PC-9 (cell line): Measurements from ENCODE around the gene MPZL2. TPM values are rescaled to one million over a fixed set of nuclear protein-coding genes. Genes with fewer than 3 reads are reported as not detected.
A peak's percentile ranks its signal among the peaks of the same experiment; 100 is the strongest.

ENCODE experiments used
- BruUV-seq: library from RNA; stranded (reverse); fragments of 400-500 nt; replicated peaks from 2 replicates; lab custom pipeline; 2021; lab: Mats Ljungman, UMichigan
- CTCF ChIA-PET: fragments of 300-600 bp; sonication (Branson Sonifier 250); formaldehyde crosslinking; loops from one replicate; lab custom pipeline; 2022; ENCODE audit warnings: antibody characterized with exemption; lab: Charles Lee
- POLR2A ChIA-PET: fragments of 300-600 bp; sonication (Branson Sonifier 250); formaldehyde crosslinking; loops from one replicate; lab custom pipeline; 2022; ENCODE audit warnings: antibody characterized with exemption; ENCODE audit not compliant: unreplicated experiment; lab: Charles Lee
- DNase-seq, 2 experiments: peaks; one replicate each; pipeline versions ENCODE4 v3.0.0 to v3.0.0-alpha.2; 2015 to 2022; ENCODE audit warnings: mixed read lengths in 1 of 2
- H2AFZ ChIP-seq: fragments of 200-600 bp; sonication (generic); 2 replicates; pipeline ENCODE4 v1.8.1; 2017; ENCODE audit warnings: antibody characterized with exemption
- H3F3A ChIP-seq: fragments of 200-600 bp; sonication (generic); 2 replicates; pipeline ENCODE4 v1.8.1; 2017; ENCODE audit warnings: antibody characterized with exemption, mild to moderate bottlenecking, low read depth; ENCODE audit not compliant: insufficient read depth
- H3K27ac ChIP-seq: fragments of 200-600 bp; sonication (generic); 2 replicates; pipeline ENCODE4 v1.6.1; 2016; ENCODE audit warnings: mixed run types
- H3K27me3 ChIP-seq: fragments of 200-600 bp; sonication (generic); 2 replicates; pipeline ENCODE4 v1.6.1; 2016; ENCODE audit warnings: low read depth, mixed run types; ENCODE audit not compliant: insufficient read depth
- H3K36me3 ChIP-seq: fragments of 200-600 bp; sonication (generic); 2 replicates; pipeline ENCODE4 v1.6.1; 2016; ENCODE audit warnings: low read depth, mixed run types
- H3K4me1 ChIP-seq: fragments of 200-600 bp; sonication (generic); replicated peaks from 2 replicates; pipeline ENCODE4 v1.6.1; 2016; ENCODE audit warnings: mixed run types; ENCODE audit not compliant: insufficient read depth
- H3K4me2 ChIP-seq: fragments of 200-600 bp; sonication (generic); 2 replicates; pipeline ENCODE4 v1.6.1; 2017; ENCODE audit warnings: mixed run types
- H3K4me3 ChIP-seq: fragments of 200-600 bp; sonication (generic); 2 replicates; pipeline ENCODE4 v1.6.1; 2016; ENCODE audit warnings: mixed run types
- H3K79me2 ChIP-seq: fragments of 200-600 bp; sonication (generic); 2 replicates; pipeline ENCODE4 v1.6.1; 2017; ENCODE audit warnings: low read depth, mixed run types
- H3K9me2 ChIP-seq: fragments of 200-600 bp; sonication (generic); 2 replicates; pipeline ENCODE4 v1.8.1; 2017; ENCODE audit warnings: mild to moderate bottlenecking; ENCODE audit not compliant: insufficient read depth
- H3K9me3 ChIP-seq: fragments of 200-600 bp; sonication (generic); 2 replicates; pipeline ENCODE4 v1.8.1; 2016; ENCODE audit warnings: low read depth; ENCODE audit not compliant: insufficient read depth
- H4K20me1 ChIP-seq: fragments of 200-600 bp; sonication (generic); 2 replicates; pipeline ENCODE4 v1.8.1; 2017; ENCODE audit not compliant: insufficient read depth
- CTCF ChIP-seq: fragments of 200-600 bp; sonication (generic); conservative IDR thresholded peaks from 2 replicates; pipeline ENCODE4 v1.6.1; 2017; ENCODE audit warnings: mixed run types, antibody characterized with exemption, mild to moderate bottlenecking, moderate library complexity
- EZH2 ChIP-seq: fragments of 200-600 bp; sonication (generic); IDR thresholded peaks from 2 replicates; pipeline ENCODE4 v1.8.0; 2017; ENCODE audit warnings: antibody characterized with exemption, low read depth
- intact Hi-C: fragments of 100-400 bp; cut with micrococcal nuclease; formaldehyde crosslinking; loops from one replicate; pipeline ENCODE4 v1.10.0; 2022; ENCODE audit not compliant: unreplicated experiment
- total RNA-seq: library from RNA; stranded (reverse); gene quantifications from 2 replicates; pipeline ENCODE4 v1.2.3, GENCODE V29; 2021

The MPZL2 gene
- total RNA-seq, 1 experiment from 2014 or later = 43.1 TPM

- BruUV-seq = no TSS peak
- Histone ChIP-seq H2AFZ (no peak overlapping the region), H3K79me2 (no peaks in the 10 kb centered on the region), H3F3A (peaks cover 18% of the 10 kb centered on the region; the same call in 1 of the 2 replicates), H3K27me3 (no peaks in the 10 kb centered on the region), H3K9me2 (no peaks in the 10 kb centered on the region), H3K4me1 (peaks cover 25% of the 10 kb centered on the region), H3K36me3 (no peaks in the 10 kb centered on the region), H3K9me3 (no peaks in the 10 kb centered on the region), H3K4me2 (peak overlapping the region; percentile 56), H3K27ac (peak overlapping the region; percentile 49), H3K4me3 (no peak overlapping the region), H4K20me1 (no peaks in the 10 kb centered on the region)
- ChIA-PET CTCF (no interaction called here), POLR2A (interaction anchor here (0.6 kb wide), 1 partner anchor 22 kb away, joined by 4 read pairs; no protein-coding TSS in a partner anchor)
- no peak for DNase-seq
- no peak for TF ChIP-seq CTCF
- no peak for TF ChIP-seq EZH2
- intact Hi-C loops = loop anchor here (2.0 kb wide), 1 partner anchor 34 kb away; the partner anchor contains the start of gene MPZL3
Measured at GRCh38 chr11:118286545-118286944, 22.4 kb upstream of the MPZL2 start.

- Histone ChIP-seq H3K79me2 (no peaks in the 10 kb centered on the region), H3K9me3 (no peaks in the 10 kb centered on the region), H4K20me1 (no peaks in the 10 kb centered on the region), H3K4me1 (peaks cover 22% of the 10 kb centered on the region), H3K36me3 (no peaks in the 10 kb centered on the region), H2AFZ (no peak overlapping the region), H3K4me3 (no peak overlapping the region), H3K27me3 (no peaks in the 10 kb centered on the region), H3K9me2 (no peaks in the 10 kb centered on the region; the same call in 1 of the 2 replicates), H3K27ac (no peak overlapping the region), H3K4me2 (no peak overlapping the region), H3F3A (peaks cover 14% of the 10 kb centered on the region; the same call in 1 of the 2 replicates)
- no peak for DNase-seq
- ChIA-PET POLR2A (interaction anchor here (0.7 kb wide), 1 partner anchor 67 kb away, joined by 4 read pairs; no protein-coding TSS in a partner anchor), CTCF (interaction anchor here (0.7 kb wide), 1 partner anchor 20 kb away, joined by 3 read pairs; no protein-coding TSS in a partner anchor)
- no TSS peak for BruUV-seq
- no peak for TF ChIP-seq EZH2
- TF ChIP-seq CTCF = no peak
- intact Hi-C loops = no loop called here
Measured at GRCh38 chr11:118283756-118284350, 19.8 kb upstream of the MPZL2 start.

- H3K9me2 ChIP-seq = no peaks in the 10 kb centered on the region; the same call in 1 of the 2 replicates
- H2AFZ ChIP-seq = no peak overlapping the region
- no peak for DNase-seq
- ChIA-PET POLR2A (interaction anchor here (0.6 kb wide), 1 partner anchor 242 kb away, joined by 3 read pairs; no protein-coding TSS in a partner anchor), CTCF (interaction anchor here (0.7 kb wide), 1 partner anchor 21 kb away, joined by 3 read pairs; no protein-coding TSS in a partner anchor)
- peaks cover 14% of the 10 kb centered on the region; the same call in 1 of the 2 replicates for H3F3A ChIP-seq
- no peaks in the 10 kb centered on the region for H3K27me3 ChIP-seq
- no peaks in the 10 kb centered on the region for H3K9me3 ChIP-seq
- H3K27ac ChIP-seq = no peak overlapping the region
- no peak for TF ChIP-seq EZH2
- TF ChIP-seq CTCF = no peak
- BruUV-seq = no TSS peak
- no peak overlapping the region for H3K4me2 ChIP-seq
- no peaks in the 10 kb centered on the region for H3K36me3 ChIP-seq
- intact Hi-C loops = no loop called here
- H3K4me3 ChIP-seq = no peak overlapping the region
- no peaks in the 10 kb centered on the region for H4K20me1 ChIP-seq
- H3K4me1 ChIP-seq = peaks cover 24% of the 10 kb centered on the region
- no peaks in the 10 kb centered on the region for H3K79me2 ChIP-seq
Measured at GRCh38 chr11:118283037-118283636, 19.0 kb upstream of the MPZL2 start.
